H9 (cell line): ENCODE results near the gene CDYL. TPM values are rescaled to one million over a fixed set of nuclear protein-coding genes. Genes with fewer than 3 reads are reported as not detected.

Source experiments
- DNase-seq: peaks from one replicate; pipeline ENCODE4 v3.0.0-alpha.2; 2017
- H2AFZ ChIP-seq: one replicate; pipeline ENCODE4 v1.6.1; 2013; ENCODE audit warnings: mild to moderate bottlenecking, low read length, control low read depth, moderate library complexity
- H2AK5ac ChIP-seq: 2 replicates; pipeline ENCODE4 v1.6.1; 2013; ENCODE audit warnings: low read length, control low read depth, mixed read lengths; ENCODE audit not compliant: insufficient read length
- H2BK120ac ChIP-seq: one replicate; pipeline ENCODE4 v1.6.1; 2013; ENCODE audit warnings: low read depth, mild to moderate bottlenecking, low read length, control low read depth, inconsistent platforms; ENCODE audit not compliant: poor library complexity, severe bottlenecking
- H2BK12ac ChIP-seq: 2 replicates; pipeline ENCODE4 v1.6.1; 2013; ENCODE audit warnings: low read length, control low read depth, mixed read lengths, low read depth; ENCODE audit not compliant: insufficient read length
- H2BK15ac ChIP-seq: 2 replicates; pipeline ENCODE4 v1.6.1; 2013; ENCODE audit warnings: low read depth, low read length, control low read depth
- H2BK20ac ChIP-seq: one replicate; pipeline ENCODE4 v1.6.1; 2013; ENCODE audit warnings: low read depth, mild to moderate bottlenecking, low read length, control low read depth, inconsistent platforms; ENCODE audit not compliant: poor library complexity, severe bottlenecking
- H2BK5ac ChIP-seq: 2 replicates; pipeline ENCODE4 v1.6.1; 2013; ENCODE audit warnings: low read length, control low read depth, mixed read lengths; ENCODE audit not compliant: insufficient read length
- H3K14ac ChIP-seq: 2 replicates; pipeline ENCODE4 v1.6.1; 2013; ENCODE audit warnings: low read length, control low read depth; ENCODE audit not compliant: insufficient read depth
- H3K18ac ChIP-seq: 2 replicates; pipeline ENCODE4 v1.6.1; 2013; ENCODE audit warnings: low read depth, mild to moderate bottlenecking, mixed read lengths, low read length, control low read depth; ENCODE audit not compliant: insufficient read length
- H3K23ac ChIP-seq: 2 replicates; pipeline ENCODE4 v1.6.1; 2013; ENCODE audit warnings: low read length, control low read depth, mixed read lengths, low read depth; ENCODE audit not compliant: insufficient read length
- H3K23me2 ChIP-seq: 2 replicates; pipeline ENCODE4 v1.6.1; 2013; ENCODE audit warnings: low read depth, mild to moderate bottlenecking, mixed read lengths, low read length, control low read depth; ENCODE audit not compliant: insufficient read length, poor library complexity, severe bottlenecking
- H3K27ac ChIP-seq: 2 replicates; pipeline ENCODE4 v1.5.1; 2013; ENCODE audit warnings: low read length, control low read depth, mixed read lengths, low read depth; ENCODE audit not compliant: insufficient read length
- H3K27me3 ChIP-seq: 2 replicates; pipeline ENCODE4 v1.6.1; 2013; ENCODE audit warnings: low read length, control low read depth, inconsistent platforms; ENCODE audit not compliant: insufficient read depth
- H3K4ac ChIP-seq: 2 replicates; pipeline ENCODE4 v1.6.1; 2013; ENCODE audit warnings: low read depth, mild to moderate bottlenecking, control low read depth, inconsistent platforms, low read length, moderate library complexity
- H3K4me1 ChIP-seq: 2 replicates; pipeline ENCODE4 v1.6.1; 2013; ENCODE audit warnings: low read length, control low read depth, inconsistent platforms; ENCODE audit not compliant: insufficient read depth
- H3K4me2 ChIP-seq: 2 replicates; pipeline ENCODE4 v1.6.1; 2013; ENCODE audit warnings: low read length, control low read depth, mixed read lengths; ENCODE audit not compliant: insufficient read length, insufficient read depth
- H3K56ac ChIP-seq: 2 replicates; pipeline ENCODE4 v1.6.1; 2013; ENCODE audit warnings: low read depth, mild to moderate bottlenecking, mixed read lengths, low read length, control low read depth; ENCODE audit not compliant: insufficient read length
- H3K79me1 ChIP-seq: 2 replicates; pipeline ENCODE4 v1.6.1; 2013; ENCODE audit warnings: low read depth, mild to moderate bottlenecking, moderate library complexity, low read length, control low read depth, inconsistent platforms; ENCODE audit not compliant: insufficient read depth, poor library complexity, severe bottlenecking
- H3K79me2 ChIP-seq: 2 replicates; pipeline ENCODE4 v1.6.1; 2013; ENCODE audit warnings: low read length, control low read depth, inconsistent platforms; ENCODE audit not compliant: insufficient read depth
- H3K9ac ChIP-seq: 2 replicates; pipeline ENCODE4 v1.6.1; 2013; ENCODE audit warnings: low read length, control low read depth, mixed read lengths; ENCODE audit not compliant: insufficient read length; ENCODE audit errors: extremely low read depth
- H3K9me3 ChIP-seq: one replicate; pipeline ENCODE4 v1.6.1; 2013; ENCODE audit warnings: low read depth, low read length, inconsistent platforms; ENCODE audit not compliant: control insufficient read depth
- H3T11ph ChIP-seq: one replicate; pipeline ENCODE4 v1.6.1; 2013; ENCODE audit warnings: mild to moderate bottlenecking, low read length, control low read depth, inconsistent platforms
- H4K20me1 ChIP-seq: one replicate; pipeline ENCODE4 v1.6.1; 2013; ENCODE audit not compliant: control insufficient read depth, insufficient read length, insufficient read depth
- H4K5ac ChIP-seq: 2 replicates; pipeline ENCODE4 v1.6.1; 2013; ENCODE audit warnings: low read depth, mild to moderate bottlenecking, mixed read lengths, low read length, control low read depth; ENCODE audit not compliant: insufficient read length
- H4K8ac ChIP-seq: replicated peaks from 2 replicates; pipeline ENCODE4 v1.6.1; 2013; ENCODE audit warnings: low read length, control low read depth, mixed read lengths, low read depth; ENCODE audit not compliant: insufficient read length
- H4K91ac ChIP-seq: 2 replicates; pipeline ENCODE4 v1.6.1; 2013; ENCODE audit warnings: low read depth, mild to moderate bottlenecking, moderate library complexity, mixed read lengths, low read length, control low read depth; ENCODE audit not compliant: insufficient read length
- H3K27ac Mint-ChIP-seq, 3 experiments: 2 replicates in 2 of 3; 3 replicates in 1 of 3; pipeline ENCODE4 v1.8.0; 2020 to 2021; ENCODE audit warnings: mixed read lengths in 3 of 3, mild to moderate bottlenecking in 1 of 3, moderate library complexity in 1 of 3
- H3K27me3 Mint-ChIP-seq: 2 replicates; pipeline ENCODE4 v1.8.0; 2021; ENCODE audit warnings: low read depth, mild to moderate bottlenecking, moderate library complexity, mixed read lengths
- H3K36me3 Mint-ChIP-seq, 3 experiments: 2 replicates in 2 of 3; 3 replicates in 1 of 3; pipeline ENCODE4 v1.8.0; 2020 to 2021; ENCODE audit warnings: low read depth in 3 of 3, mixed read lengths in 3 of 3; ENCODE audit not compliant: insufficient read depth in 1 of 3
- H3K4me1 Mint-ChIP-seq, 2 experiments: 2 replicates each; pipeline ENCODE4 v1.8.0; 2020; ENCODE audit warnings: mixed read lengths in 2 of 2
- H3K4me3 Mint-ChIP-seq, 2 experiments: 2 replicates in 1 of 2; 3 replicates in 1 of 2; pipeline ENCODE4 v1.8.0; 2020 to 2021; ENCODE audit warnings: mild to moderate bottlenecking in 2 of 2, mixed read lengths in 2 of 2, moderate library complexity in 1 of 2
- H3K9me3 Mint-ChIP-seq, 2 experiments: 2 replicates in 1 of 2; 3 replicates in 1 of 2; pipeline ENCODE4 v1.8.0; 2020; ENCODE audit warnings: mild to moderate bottlenecking in 2 of 2, mixed read lengths in 2 of 2, moderate library complexity in 1 of 2
- CTCF ChIP-seq: fragments of 200-600 bp; sonication (generic); conservative IDR thresholded peaks from 3 replicates; pipeline ENCODE4 v1.8.0; 2021; ENCODE audit warnings: antibody characterized with exemption, mild to moderate bottlenecking
- WGBS: extraction: QIAGEN DNeasy Blood & Tissue Kit; methylation state at CpG from one replicate; pipeline ENCODE4 v1.1.7; 2013; ENCODE audit warnings: missing lambda C conversion rate, low lambda C conversion rate, mixed read lengths; ENCODE audit not compliant: insufficient read length; ENCODE audit errors: extremely low coverage; 5-methylcytosine and 5-hydroxymethylcytosine counted together
- total RNA-seq: library from RNA; stranded (reverse); gene quantifications from 2 replicates; pipeline ENCODE4 v1.2.1, GENCODE V29; 2021

CDYL gene
- total RNA-seq, 1 experiment from 2014 or later = 95.0 TPM

- H3K14ac ChIP-seq = no peak overlapping the region
- H3K4ac ChIP-seq = no peak overlapping the region
- H3K4me1 Mint-ChIP-seq = peaks cover 18 to 27% of the 10 kb centered on the region in 2 experiments
- H3K4me3 Mint-ChIP-seq = no peak overlapping the region
- no peaks in the 10 kb centered on the region for H4K20me1 ChIP-seq
- H3K27ac ChIP-seq = no peak overlapping the region
- H2BK15ac ChIP-seq = no peak overlapping the region
- no peak for DNase-seq
- no peaks in the 10 kb centered on the region; a peak in 1 of 5 replicates for H3K9me3 Mint-ChIP-seq
- H3K4me1 ChIP-seq = peaks cover 2% of the 10 kb centered on the region; the same call in 1 of the 2 replicates
- no peaks in the 10 kb centered on the region for H3K79me1 ChIP-seq
- no peak for TF ChIP-seq CTCF
- no peak overlapping the region for H3K9ac ChIP-seq
- H3K27me3 Mint-ChIP-seq = peaks cover 3% of the 10 kb centered on the region; the same call in 1 of the 2 replicates
- H2AFZ ChIP-seq = no peak overlapping the region
- no peak overlapping the region for H3K56ac ChIP-seq
- H3K36me3 Mint-ChIP-seq = no peaks in the 10 kb centered on the region
- H2BK120ac ChIP-seq = no peak overlapping the region
- no peak overlapping the region for H2AK5ac ChIP-seq
- no peak overlapping the region for H3K23ac ChIP-seq
- H4K8ac ChIP-seq = no peak overlapping the region
- no peak overlapping the region for H3K4me2 ChIP-seq
- no peak overlapping the region for H2BK5ac ChIP-seq
- WGBS = no CpG with 5 or more reads among the region's 10 CpGs
- no peak overlapping the region; a peak in 2 of 7 replicates for H3K27ac Mint-ChIP-seq
- no peaks in the 10 kb centered on the region for H3K27me3 ChIP-seq
- no peak overlapping the region for H3K18ac ChIP-seq
- no peak overlapping the region for H2BK12ac ChIP-seq
- H3K79me2 ChIP-seq = no peaks in the 10 kb centered on the region
- H3T11ph ChIP-seq = no peak overlapping the region
- no peak overlapping the region for H2BK20ac ChIP-seq
- H4K91ac ChIP-seq = no peak overlapping the region
- H4K5ac ChIP-seq = no peak overlapping the region
- H3K23me2 ChIP-seq = no peaks in the 10 kb centered on the region
- no peaks in the 10 kb centered on the region for H3K9me3 ChIP-seq
Measured at GRCh38 chr6:4972438-4972837, 196.2 kb downstream of the CDYL start.
